PC-3 (cell line): Measurements from ENCODE around the gene TNIP1.

Experiments
- EZH2 ChIP-seq: fragments of 300-600 bp; sonication (generic); IDR thresholded peaks from one replicate; pipeline ENCODE4 v1.6.1; 2017; ENCODE audit warnings: antibody characterized with exemption, mild to moderate bottlenecking, low read length; ENCODE audit not compliant: unreplicated experiment
- EZH2phosphoT487 ChIP-seq: fragments of 300-600 bp; sonication (generic); IDR thresholded peaks from 2 replicates; pipeline ENCODE4 v1.6.1; 2018; ENCODE audit warnings: mild to moderate bottlenecking, antibody characterized with exemption, low read length, borderline replicate concordance
- TF ChIP-seq, protein P1 (sequence below): fragments of 300-600 bp; sonication (generic); conservative IDR thresholded peaks from 2 replicates; pipeline ENCODE4 v1.5.1; 2017; ENCODE audit warnings: antibody characterized with exemption, low read depth, mild to moderate bottlenecking, low read length

DNA sequence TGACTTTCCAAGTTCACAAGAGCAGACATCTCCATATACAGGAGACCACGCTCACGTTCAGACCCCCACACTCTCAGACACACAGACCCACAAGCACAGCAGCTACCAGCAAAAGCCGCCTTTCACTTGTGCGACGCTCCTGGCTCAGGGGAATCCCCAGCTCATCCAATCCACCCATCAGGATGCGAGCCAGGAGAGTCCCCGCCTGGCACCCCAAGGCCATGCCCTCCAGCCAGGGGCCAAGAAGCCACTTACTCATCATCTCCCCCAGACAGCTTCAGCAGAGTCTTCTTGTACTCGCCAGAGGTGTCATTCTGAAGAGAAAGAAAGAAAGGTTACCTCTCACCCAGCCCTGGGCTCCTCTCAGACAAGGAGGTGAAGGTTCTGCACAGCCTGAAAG is 47.1 kb upstream of the TNIP1 start:
- TF ChIP-seq EZH2phosphoT487, result no peak
- TF ChIP-seq EZH2, result no peak
- TF ChIP-seq, protein P1, sequence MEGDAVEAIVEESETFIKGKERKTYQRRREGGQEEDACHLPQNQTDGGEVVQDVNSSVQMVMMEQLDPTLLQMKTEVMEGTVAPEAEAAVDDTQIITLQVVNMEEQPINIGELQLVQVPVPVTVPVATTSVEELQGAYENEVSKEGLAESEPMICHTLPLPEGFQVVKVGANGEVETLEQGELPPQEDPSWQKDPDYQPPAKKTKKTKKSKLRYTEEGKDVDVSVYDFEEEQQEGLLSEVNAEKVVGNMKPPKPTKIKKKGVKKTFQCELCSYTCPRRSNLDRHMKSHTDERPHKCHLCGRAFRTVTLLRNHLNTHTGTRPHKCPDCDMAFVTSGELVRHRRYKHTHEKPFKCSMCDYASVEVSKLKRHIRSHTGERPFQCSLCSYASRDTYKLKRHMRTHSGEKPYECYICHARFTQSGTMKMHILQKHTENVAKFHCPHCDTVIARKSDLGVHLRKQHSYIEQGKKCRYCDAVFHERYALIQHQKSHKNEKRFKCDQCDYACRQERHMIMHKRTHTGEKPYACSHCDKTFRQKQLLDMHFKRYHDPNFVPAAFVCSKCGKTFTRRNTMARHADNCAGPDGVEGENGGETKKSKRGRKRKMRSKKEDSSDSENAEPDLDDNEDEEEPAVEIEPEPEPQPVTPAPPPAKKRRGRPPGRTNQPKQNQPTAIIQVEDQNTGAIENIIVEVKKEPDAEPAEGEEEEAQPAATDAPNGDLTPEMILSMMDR, result no peak
